SKM-1 (cell line): ENCODE results near the gene RGS10.

Experiments used
- DNase-seq: peaks from one replicate; lab custom pipeline; 2025; ENCODE audit not compliant: unreplicated experiment; lab: John Stamatoyannopoulos, UW

The RGS10 gene

GRCh38 chr10:119498889-119499676, 43.4 kb downstream of the RGS10 start:
- DNase-seq = no peak

DNA sequence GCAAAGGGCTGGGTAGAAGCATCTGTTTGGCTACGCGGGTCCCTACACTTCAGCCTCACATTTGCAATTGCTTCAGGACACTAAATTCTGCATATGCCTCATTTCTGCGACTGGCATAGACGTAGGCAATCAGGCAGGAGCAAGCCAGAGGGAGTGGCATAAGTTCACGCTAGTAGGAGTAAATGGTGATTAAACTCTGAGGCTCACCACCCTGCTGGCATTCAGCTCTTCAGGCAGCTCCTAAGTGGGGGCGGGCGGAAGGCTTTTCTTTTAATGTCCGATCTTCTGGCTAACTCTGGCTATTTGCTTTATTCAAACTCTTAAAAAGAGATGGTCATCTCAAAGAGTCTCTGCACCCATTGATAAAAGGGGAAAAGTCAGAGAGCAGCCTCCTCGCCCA, 45.3 kb downstream of the RGS10 start:
- no peak for DNase-seq

- no peak for DNase-seq
Measured at GRCh38 chr10:119496273-119496672, 46.2 kb downstream of the RGS10 start.

DNA sequence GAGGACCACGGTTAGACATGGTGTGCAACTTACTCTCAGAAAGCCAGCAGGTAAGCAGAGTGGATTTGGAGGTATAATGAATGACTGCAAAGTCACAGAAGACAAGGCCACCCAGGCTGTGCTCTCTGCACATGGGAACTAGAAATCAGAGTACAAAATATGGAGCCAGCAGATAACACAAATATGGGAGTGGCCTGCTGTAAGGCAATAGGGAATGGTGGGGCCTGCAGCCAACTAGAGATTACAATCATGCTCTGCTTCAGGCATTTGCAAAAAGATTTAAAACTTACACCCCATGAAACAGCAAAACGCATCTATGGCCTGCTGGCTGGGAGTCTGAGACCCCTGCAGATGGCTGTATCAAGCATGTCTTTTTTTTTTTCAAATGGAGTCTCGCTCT, 47.0 kb downstream of the RGS10 start:
- DNase-seq = no peak

DNA sequence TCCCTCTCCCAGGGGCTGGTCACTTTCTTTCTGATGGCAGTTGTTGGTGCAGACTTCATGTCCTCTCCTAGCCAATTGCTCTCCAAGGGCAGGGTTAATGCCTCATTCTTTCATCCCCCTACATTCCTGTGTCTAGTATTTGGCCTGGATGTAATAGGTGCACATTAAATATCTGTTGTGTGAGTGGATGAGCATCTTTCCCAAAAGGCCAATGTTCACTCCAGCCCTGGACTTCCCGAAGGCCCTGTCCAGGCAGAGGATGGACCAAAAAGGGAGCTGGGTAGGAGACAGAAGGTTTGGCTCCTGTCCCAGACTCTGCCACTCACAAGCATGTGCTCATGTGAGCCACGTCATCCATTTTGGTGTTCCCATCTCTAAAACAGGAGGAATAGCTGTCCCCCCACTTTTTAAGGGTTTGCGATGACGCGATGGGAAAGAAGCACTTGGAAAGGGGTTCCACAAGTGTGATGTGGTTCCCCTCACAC, 47.5 kb downstream of the RGS10 start:
- no peak for DNase-seq

- no peak for DNase-seq
Measured at GRCh38 chr10:119494236-119495020, 48.1 kb downstream of the RGS10 start.

DNA sequence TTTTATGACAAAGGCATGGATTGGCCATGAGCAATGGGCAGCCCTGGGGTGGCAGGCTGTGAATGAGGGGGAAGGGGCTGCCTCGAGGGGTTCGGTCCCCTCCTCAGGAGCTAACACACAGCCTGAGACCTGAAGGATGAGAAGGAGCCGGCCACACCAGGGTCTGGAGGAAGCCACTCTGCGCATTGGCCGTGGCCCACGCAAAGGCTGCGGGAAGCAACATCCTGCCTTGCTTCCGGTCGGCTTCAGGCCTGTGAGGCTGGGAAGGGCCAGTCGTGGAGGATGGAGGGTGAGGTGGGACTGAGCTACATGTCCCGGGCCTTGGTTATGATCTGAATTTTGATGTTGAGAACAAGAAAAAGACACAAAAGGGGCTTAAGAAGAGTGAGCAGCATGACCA, 49.4 kb downstream of the RGS10 start:
- no peak for DNase-seq

GRCh38 chr10:119491966-119492757, 50.4 kb downstream of the RGS10 start:
- DNase-seq = no peak

- DNase-seq = no peak
Measured at GRCh38 chr10:119489991-119490326, 52.6 kb downstream of the RGS10 start.

GRCh38 chr10:119488675-119489074, 53.8 kb downstream of the RGS10 start:
- no peak for DNase-seq

DNA sequence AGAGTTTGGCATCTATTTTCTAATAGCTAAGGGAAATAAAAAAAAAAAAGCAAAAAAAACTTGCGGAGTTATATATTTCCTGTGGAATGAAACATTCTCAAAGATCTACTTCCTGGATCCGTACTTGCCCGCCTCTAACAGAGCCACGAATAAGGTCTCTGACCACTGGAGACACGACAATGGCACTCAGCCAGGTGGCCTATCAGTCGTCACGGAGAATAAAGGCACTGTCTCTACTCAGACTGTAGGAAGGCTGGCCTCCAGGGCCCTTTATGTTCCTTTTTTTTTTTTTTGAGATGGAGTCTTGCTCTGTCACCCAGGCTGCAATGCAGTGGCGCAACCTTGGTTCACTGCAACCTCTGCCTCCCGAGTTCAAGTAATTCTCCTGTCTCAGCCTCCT, 58.7 kb downstream of the RGS10 start:
- DNase-seq = no peak

DNA sequence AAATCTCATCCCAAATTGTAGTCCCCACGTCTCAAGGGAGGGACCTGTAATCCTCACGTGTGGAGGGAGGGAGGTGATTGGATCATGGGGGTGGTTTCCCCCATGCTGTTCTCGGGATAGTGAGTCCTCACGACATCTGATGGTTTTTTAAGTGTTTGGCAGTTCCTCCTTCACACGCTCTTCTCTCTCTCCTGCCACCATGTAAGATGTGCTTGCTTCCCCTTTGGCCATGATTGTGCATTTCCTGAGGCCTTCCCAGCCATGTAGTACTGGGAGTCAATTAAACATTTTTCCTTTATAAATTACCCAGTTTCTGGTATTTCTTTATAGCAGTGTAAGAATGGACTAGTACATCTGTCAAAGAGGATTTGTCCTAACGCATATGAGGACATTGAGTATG, 59.5 kb downstream of the RGS10 start:
- DNase-seq = peak; percentile 9

DNA sequence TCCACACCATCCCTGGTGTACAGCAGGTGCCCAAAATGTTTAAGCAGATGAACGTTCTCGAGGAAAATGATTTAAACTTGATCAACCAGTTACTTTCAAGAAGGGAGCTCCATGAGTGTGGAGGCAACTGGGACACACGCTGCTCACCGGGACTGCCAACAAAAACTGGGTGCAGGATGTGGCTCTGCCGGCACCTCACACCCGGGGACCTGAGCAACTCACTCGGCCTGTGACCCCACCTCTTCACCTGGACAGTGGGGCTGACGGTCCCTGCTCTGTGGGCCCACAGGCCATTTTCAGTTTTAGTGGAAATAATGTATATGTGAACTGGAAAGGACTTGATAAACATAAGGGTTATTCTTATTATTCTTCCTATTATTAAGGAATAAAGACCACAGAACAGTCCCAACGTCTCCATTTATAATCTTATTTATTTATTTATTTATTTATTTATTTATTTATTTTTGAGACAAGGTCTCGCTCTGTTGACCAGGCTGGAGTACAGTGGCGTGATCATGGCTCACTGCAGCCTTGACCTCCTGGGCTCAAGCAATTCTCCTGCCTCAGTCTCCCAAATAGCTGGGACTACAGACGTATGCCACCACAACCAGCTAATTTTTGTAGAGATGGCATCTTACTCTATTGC, 60.6 kb downstream of the RGS10 start:
- no peak for DNase-seq

GRCh38 chr10:119480667-119481066, 61.9 kb downstream of the RGS10 start:
- no peak for DNase-seq

- DNase-seq = no peak
Measured at GRCh38 chr10:119479532-119479931, 63.0 kb downstream of the RGS10 start.

DNA sequence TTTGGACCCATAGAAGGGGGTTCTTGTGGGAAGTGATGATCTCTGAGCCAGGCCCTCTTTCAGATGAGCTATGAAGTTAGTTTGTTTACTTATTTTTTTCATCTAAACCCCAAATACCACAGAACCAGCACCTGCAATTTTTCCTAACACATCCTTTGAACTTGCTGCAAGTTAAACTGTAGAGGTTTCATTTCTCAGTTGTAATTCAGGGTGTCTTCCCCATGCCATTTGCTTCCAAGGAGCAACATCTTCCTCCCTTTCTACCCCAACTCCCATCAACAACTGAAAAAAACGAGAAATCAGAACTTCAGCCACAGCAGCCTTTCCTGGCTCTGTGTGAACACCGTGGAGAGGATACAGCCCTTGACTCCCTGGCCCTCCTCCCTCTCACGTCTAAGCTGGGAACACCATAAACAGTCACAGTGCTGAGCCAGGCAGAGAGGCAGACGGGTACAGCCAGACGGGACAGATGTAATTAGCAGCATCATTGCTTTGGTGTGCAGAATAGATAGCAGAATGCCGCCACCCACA, 63.6 kb downstream of the RGS10 start:
- no peak for DNase-seq

GRCh38 chr10:119478111-119478802, 64.3 kb downstream of the RGS10 start:
- peak; percentile 24 for DNase-seq

GRCh38 chr10:119477444-119477843, 65.1 kb downstream of the RGS10 start:
- DNase-seq = no peak

DNA sequence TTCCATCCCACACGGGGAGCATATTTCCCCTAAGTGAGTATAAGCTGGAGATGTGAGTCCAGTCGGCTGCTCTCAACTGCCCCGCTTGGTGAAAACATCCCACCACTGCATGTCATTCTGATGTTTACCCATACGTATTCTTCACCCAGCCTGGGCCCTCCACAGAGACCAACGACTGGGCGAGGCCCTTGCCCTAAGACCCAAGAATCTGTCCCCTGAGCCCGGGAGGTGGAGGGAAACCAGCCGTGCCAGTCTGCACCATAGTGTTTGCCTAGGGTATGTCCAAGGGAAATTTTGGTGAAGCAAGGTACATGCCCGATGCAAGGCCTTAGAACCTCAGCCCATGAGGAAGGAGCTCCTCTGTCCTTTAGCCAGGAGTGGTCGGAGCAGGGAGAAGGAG, 67.9 kb downstream of the RGS10 start:
- DNase-seq = no peak

DNA sequence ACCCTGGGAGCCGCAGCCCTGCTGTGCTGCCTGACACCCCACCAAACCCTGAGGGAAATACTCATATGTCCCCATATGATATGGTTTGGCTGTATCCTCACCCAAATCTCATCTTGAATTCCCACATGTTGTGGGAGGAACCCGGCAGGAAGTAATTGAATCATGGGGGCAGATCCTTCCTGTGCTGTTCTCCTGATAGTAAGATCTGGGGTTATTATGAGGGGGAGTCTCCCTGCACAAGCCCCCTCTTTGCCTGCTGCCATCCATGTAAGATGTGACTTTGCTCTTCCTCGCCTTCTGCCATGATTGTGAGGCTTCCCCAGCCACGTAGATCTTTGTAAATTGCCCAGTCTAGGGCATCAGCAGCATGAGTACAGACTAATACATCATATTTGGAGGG, 68.7 kb downstream of the RGS10 start:
- DNase-seq = no peak
